Stimulated activated CD4-positive, alpha-beta T cell treated with anti-CD3 and anti-CD28 coated beads, Interleukin-4, amount 100 ng/mL, for 48 hours (primary cell): Measurements from ENCODE around the gene MOK.
"Not testable (repeated sequence)": the region's sequence is repeated elsewhere in the genome, so short reads cannot be mapped to it uniquely, and the experiment has no call there.

ENCODE experiments used
- DNase-seq, 2 donors: peaks; one replicate each; pipeline ENCODE4 v3.0.0-alpha.2; 2020; ENCODE audit warnings: low read depth in 2 of 2

MOK gene

GRCh38 chr14:102321456-102322422 lies 16.8 kb upstream of the MOK start:
- DNase-seq: no peak

DNA sequence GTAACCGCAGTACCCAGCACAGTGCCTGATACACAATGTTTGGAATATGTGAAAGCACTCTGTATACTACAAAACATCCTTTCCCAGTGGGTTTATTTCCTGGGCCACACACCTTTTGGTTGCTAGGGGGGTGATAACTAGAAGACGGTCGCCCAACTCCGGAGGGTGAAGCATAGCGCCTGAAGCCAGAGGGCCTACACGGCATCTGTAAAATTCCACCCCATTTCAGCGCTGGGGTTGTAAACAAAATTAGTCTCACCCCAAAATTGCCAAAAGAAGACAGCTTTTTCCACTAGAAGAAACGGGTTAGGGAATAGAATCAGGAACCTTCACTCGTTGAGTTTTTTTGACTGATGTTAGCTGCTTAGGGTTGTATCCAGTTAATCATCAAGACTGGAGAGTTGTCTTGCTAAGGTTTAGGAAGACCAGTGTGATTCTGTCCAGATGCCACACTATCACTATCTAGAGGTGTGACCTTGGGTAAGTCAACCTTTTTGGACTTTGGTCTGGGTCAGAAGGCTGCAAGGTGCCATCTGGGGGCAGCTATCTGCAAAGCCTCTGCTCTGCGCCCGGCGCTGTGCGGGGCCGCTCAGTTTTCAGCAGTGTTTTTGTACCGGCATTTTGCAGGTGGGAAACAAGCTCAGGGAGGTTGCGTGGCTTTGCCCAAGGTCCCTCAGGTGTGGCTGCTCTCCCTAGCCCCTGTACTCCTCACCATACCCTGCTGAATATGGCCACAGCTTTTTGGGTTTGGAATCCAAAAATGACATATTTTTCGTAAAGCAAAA lies 15.9 kb upstream of the MOK start:
- no peak for DNase-seq

DNA sequence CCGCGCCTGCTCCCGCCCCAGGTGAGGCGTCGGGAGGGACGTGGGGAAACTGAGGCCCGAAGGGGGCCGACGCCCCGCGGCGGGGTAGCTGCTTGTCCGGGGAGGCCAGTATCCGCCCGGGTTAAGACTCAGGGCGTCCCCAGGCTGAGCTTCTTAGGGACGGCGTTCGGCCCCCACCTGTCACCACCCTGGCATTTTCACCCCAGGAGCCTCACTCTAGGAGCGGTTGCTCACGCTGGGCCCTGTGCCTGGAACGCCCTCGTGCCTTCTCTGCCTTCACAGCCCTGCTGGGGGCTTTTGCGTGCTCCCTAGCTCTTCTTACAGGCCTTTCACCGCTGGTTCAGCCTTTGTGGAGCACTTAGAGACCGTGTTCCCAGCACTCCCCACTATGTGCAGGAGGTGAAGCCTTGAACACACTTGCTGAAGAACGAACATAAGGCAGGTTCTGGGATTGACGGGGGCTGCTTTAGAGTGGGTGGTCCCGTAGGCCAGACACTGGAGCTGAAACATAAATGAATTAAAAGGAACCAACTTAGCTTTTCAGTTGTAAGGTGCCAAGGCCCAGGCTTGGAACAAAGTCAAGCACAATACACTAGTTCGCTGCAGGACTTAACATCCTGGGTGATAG lies 15.2 kb upstream of the MOK start:
- no peak for DNase-seq

- peak; percentile 95 to 97 for DNase-seq
These were observed 14.5 kb upstream of the MOK start, which contains the start of gene ZNF839 for GRCh38 chr14:102319351-102320032. Gene ZNF839, plus strand, starts transcription at chr14:102319746. Its CDS starts 20 bp downstream, at chr14:102319766.

DNA sequence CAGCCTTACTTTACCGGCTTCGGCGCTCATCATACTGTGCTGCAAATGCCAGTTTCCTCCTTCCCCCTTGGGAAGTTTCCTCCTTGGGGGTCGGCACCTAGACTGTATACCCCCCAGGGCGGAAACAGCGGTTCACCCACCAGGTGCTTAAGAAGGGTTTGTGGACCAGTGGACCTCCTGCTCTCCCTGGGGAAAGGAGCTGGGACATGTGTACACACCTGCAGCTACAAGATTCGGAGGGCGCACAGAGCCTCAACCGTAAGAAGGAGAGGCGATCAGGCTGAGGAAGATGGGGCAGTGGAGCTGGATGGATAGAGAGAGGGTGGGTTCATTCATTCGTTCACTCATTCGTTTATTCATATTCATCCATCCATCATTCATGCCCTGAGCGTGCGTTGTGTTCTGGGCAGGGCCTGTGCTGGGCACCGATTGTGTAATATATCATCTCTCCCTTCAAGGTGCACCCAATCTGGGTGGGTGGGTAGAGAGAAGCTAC lies 13.9 kb upstream of the MOK start:
- no peak for DNase-seq

DNA sequence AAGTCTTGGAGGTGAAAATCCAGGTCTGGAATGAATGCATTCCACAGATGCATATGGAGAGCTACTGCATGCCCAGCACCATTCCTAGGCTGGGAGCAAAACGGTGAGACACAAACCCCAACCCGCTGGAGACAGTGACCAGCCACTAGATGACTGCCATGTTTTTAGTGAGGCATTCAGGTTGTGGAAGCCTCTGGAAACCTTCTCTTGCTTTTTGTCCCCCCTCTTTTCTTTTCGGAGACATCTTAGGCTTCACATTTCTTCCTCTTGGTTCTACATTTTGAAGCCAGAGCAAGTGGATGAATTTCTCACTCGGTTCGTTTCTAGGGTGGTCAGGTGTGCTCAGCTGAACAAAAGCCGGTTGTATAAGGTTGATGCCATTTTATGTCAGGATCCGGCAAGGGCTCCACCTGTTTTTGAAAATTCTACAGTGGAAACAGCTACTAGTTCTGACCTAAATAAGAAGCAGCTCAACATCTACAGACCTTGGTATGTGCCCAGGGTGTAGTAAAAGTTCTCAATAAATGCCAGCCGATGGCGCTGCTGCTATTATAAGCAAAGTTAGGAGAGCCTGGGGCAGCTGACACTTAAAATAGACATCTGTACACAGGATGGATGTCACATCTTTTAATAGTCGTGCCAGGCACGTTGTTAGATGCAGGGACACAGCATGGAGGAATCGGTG lies 12.7 kb upstream of the MOK start:
- no peak for DNase-seq

GRCh38 chr14:102316743-102317563 lies 12.0 kb upstream of the MOK start:
- DNase-seq: peak; percentile 88 to 97

- DNase-seq: no peak
These were observed 11.4 kb upstream of the MOK start for GRCh38 chr14:102316338-102316742.

DNA sequence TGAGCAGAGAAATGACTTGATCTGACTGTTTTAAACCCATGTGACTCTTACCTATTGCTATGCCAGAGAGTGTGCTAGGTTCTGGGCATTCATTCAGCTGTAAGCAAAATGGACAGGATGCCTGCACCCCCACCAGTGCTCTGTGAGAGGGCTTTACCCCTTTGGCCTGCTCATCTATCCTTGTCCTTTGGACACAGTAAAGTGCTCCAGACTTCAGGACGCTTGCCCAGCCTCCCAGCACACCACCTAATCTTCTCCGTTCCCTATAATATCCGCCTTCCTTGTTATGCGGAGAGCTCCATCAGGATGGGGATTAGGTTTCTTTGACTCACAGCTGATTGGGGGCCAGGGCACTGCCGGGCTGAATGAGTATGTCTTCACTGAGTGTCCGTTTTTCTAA lies 10.2 kb upstream of the MOK start:
- DNase-seq: no peak

- peak; percentile 72 to 75 for DNase-seq
These were observed 9.5 kb upstream of the MOK start for GRCh38 chr14:102314242-102315011.

GRCh38 chr14:102303664-102304063 lies 1.3 kb downstream of the MOK start:
- no peak for DNase-seq

DNA sequence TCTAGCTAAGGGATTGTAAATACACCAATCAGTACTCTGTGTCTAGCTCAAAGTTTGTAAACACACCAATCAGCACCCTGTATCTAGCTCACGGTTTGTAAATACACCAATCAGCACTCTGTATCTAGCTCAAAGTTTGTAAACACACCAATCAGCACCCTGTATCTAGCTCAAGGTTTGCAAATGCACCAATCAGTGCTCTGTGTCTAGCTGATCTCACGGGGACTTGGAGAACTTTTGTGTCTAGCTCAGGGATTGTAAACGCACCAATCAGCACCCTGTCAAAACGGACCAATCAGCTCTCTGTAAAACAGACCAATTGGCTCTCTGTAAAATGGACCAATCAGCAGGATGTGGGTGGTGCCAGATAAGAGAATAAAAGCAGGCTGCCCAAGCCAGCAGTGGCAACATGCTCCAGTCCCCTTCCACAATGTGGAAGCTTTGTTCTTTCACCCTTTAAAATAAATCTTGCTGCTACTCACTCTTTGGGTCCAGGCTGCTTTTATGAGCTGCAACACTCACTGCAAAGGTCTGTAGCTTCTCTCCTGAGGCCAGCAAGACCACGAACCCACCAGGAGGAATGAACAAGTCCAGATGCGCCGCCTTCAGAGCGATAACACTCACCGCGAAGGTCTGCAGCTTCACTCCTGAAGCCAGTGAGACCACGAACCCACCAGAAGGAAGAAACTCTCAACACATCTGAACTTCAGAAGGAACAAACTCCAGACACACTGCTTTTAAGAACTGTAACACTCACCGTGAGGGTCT lies 6.5 kb downstream of the MOK start:
- not testable (repeated sequence) for DNase-seq

GRCh38 chr14:102297436-102298170 lies 7.4 kb downstream of the MOK start:
- DNase-seq: no peak

GRCh38 chr14:102295270-102295669 lies 9.7 kb downstream of the MOK start:
- DNase-seq: no peak

GRCh38 chr14:102293781-102294180 lies 11.2 kb downstream of the MOK start:
- no peak for DNase-seq

DNA sequence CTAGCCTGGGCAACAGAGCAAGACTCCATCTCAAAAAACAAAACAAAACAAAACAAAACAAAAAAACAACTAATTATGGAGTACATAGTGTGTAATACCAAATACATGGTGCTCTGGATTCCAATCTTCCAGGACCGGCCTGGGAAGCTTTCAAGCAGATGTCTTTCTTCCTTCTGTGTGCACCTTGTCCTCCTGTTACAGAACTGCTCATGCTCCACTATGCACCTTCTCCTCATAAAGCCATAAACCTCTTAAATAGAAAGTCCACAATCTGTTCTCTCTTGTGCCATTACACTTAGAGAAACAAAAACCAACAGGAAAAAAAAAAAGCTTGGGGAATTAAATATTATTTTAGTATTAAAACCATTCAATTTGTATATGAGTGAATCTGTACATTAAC lies 12.5 kb downstream of the MOK start:
- DNase-seq: no peak

GRCh38 chr14:102288139-102288538 lies 16.8 kb downstream of the MOK start:
- no peak for DNase-seq

- DNase-seq: no peak
These were observed 19.9 kb downstream of the MOK start for GRCh38 chr14:102285106-102285505.
